Vein endothelial cell (primary cell): ENCODE data around the gene TIMM29. TPM values are rescaled to one million over a fixed set of nuclear protein-coding genes. Genes with fewer than 3 reads are reported as not detected.

Experiments used
- total RNA-seq: library from RNA; depleted of rRNA; stranded (reverse); fragments of >200 nt; gene quantifications from 2 replicates; pipeline ENCODE4 v1.2.3, GENCODE V29; 2012

Gene TIMM29
- total RNA-seq, result 31.0 and 36.3 TPM in 2 replicates

GRCh38 chr19:10928563-10929401 lies at the start of gene TIMM29, which contains the start of gene YIPF2:
Gene TIMM29 (plus strand): TSS chr19:10928811. CDS start chr19:10928823, 12 bp downstream.
Gene YIPF2 (minus strand): TSS chr19:10928639. CDS start chr19:10928410, 229 bp downstream.

GRCh38 chr19:10960314-10961072 lies 31.9 kb downstream of the TIMM29 start, which contains the start of gene SMARCA4:
Gene SMARCA4 (plus strand): TSS chr19:10961030. CDS start chr19:10984152, 23,122 bp downstream.

Other genes starting within 250 kb of the TIMM29 start
- gene QTRT1, start 227.4 kb upstream of the TIMM29 start, total RNA-seq, result 32.8 and 33.6 TPM in 2 replicates
- gene DNM2, start 210.7 kb upstream of the TIMM29 start, total RNA-seq, result 154 and 156 TPM in 2 replicates
- 33.6 and 40.2 TPM in 2 replicates for gene TMED1, start 92.6 kb upstream of the TIMM29 start, total RNA-seq
- gene C19orf38, start 80.4 kb upstream of the TIMM29 start, total RNA-seq, result 0.33 and 0.38 TPM in 2 replicates
- gene CARM1, start 57.3 kb upstream of the TIMM29 start, total RNA-seq, result 52.2 and 57.8 TPM in 2 replicates
- 72.7 and 98.6 TPM in 2 replicates for gene YIPF2, start 172 bp upstream of the TIMM29 start, total RNA-seq
- 117 and 135 TPM in 2 replicates for gene SMARCA4, start 32.2 kb downstream of the TIMM29 start, total RNA-seq
- 37.9 and 114 TPM in 2 replicates for gene LDLR, start 160.7 kb downstream of the TIMM29 start, total RNA-seq
- 24.5 and 47.7 TPM in 2 replicates for gene SPC24, start 227.0 kb downstream of the TIMM29 start, total RNA-seq